Uterus (tissue), 4 donors: Measurements from ENCODE around the gene SIMC1. TPM values are rescaled to one million over a fixed set of nuclear protein-coding genes. Genes with fewer than 3 reads are reported as not detected.

Experiments
- DNase-seq, 2 donors: peaks; one replicate each; pipeline ENCODE4 v3.0.0-alpha.2; 2019 to 2020
- H3K27ac ChIP-seq, 2 donors: fragments of 200-600 bp; sonication (generic); 1 replicate in 1 of 2; 2 replicates in 1 of 2; pipeline ENCODE4 v1.5.1; 2016 to 2018
- H3K27me3 ChIP-seq, 2 donors: fragments of 200-600 bp; sonication (generic); one replicate each; pipeline ENCODE4 v1.5.1; 2018 to 2019; ENCODE audit warnings: control low read depth in 1 of 2
- H3K36me3 ChIP-seq, 2 donors: fragments of 200-600 bp; sonication (generic); one replicate each; pipeline ENCODE4 v1.5.1; 2019; ENCODE audit warnings: control low read depth in 1 of 2
- H3K4me1 ChIP-seq, 2 donors: fragments of 200-600 bp; sonication (generic); one replicate each; pipeline ENCODE4 v1.5.1; 2018 to 2019; ENCODE audit warnings: control low read depth in 1 of 2
- H3K4me3 ChIP-seq, 2 donors: fragments of 200-600 bp; sonication (generic); 1 replicate in 1 of 2; 2 replicates in 1 of 2; pipeline ENCODE4 v1.5.1; 2018 to 2019; ENCODE audit warnings: mild to moderate bottlenecking in 1 of 2
- H3K9me3 ChIP-seq, 2 donors: fragments of 200-600 bp; sonication (generic); one replicate each; pipeline ENCODE4 v1.5.1; 2019; ENCODE audit warnings: control low read depth in 1 of 2
- POLR2A ChIP-seq, 2 donors: fragments of 450-650 bp; IDR thresholded peaks; one replicate each; pipeline ENCODE4 v1.6.1; 2016; ENCODE audit warnings: antibody characterized with exemption in 2 of 2, mild to moderate bottlenecking in 1 of 2, moderate library complexity in 1 of 2
- intact Hi-C: fragments of 100-400 bp; cut with DNase I; formaldehyde crosslinking; loops from one replicate; pipeline ENCODE4 v1.15.1; 2023; ENCODE audit warnings: low total_unique reads
- total RNA-seq, 4 donors: library from RNA; depleted of rRNA in 3 of 4; stranded (reverse); fragments of >200 nt in 3 of 4; gene quantifications; one replicate each; pipeline versions ENCODE4 v1.1.0 to v1.2.4, GENCODE V29; 2014 to 2023
- TF ChIP-seq, protein P1 (sequence below), 4 experiments: fragments of 200-600 bp in 2 of 4; fragments of 450-650 bp in 2 of 4; sonication (generic) in 2 of 4; IDR thresholded peaks; one replicate each; pipeline ENCODE4 v1.5.1; 2016 to 2019; ENCODE audit warnings: antibody characterized with exemption in 4 of 4, mild to moderate bottlenecking in 2 of 4, moderate library complexity in 1 of 4
- donor health status: DM: yes; HTN: yes; CAD: no.

Gene SIMC1
- total RNA-seq, 4 donors from 2014 or later, result 1.5 to 43.0 (median 14.9) TPM

DNA sequence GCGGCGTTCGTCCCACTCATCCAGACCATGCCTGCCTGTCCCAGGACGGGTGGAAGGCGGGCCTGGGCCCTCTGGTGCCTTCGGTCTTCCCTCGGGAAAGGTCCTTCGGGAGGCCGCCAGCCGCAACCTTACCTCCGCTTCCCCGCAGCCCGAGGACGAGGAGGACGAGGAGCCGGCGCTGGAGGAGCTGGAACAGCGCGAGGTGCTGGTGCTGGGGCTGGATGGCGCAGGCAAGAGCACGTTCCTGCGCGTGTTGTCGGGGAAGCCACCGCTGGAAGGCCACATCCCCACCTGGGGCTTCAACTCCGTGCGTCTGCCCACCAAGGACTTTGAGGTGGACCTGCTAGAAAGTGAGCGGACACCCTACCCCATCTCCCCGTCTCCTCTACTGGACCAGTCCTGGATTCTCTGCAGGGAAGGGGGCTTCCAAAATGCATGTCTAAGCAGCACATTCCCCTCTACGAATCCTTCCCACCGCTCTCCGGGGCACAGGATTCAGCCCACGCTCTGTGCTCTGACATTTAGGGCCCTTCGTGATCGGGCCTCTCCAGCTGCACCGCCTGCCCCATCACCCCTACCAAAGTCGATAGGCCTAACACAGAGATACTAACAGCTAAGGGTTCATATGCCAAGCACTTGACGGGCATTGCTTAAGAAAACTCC is 128.1 kb downstream of the SIMC1 start:
- TF ChIP-seq, protein P1, sequence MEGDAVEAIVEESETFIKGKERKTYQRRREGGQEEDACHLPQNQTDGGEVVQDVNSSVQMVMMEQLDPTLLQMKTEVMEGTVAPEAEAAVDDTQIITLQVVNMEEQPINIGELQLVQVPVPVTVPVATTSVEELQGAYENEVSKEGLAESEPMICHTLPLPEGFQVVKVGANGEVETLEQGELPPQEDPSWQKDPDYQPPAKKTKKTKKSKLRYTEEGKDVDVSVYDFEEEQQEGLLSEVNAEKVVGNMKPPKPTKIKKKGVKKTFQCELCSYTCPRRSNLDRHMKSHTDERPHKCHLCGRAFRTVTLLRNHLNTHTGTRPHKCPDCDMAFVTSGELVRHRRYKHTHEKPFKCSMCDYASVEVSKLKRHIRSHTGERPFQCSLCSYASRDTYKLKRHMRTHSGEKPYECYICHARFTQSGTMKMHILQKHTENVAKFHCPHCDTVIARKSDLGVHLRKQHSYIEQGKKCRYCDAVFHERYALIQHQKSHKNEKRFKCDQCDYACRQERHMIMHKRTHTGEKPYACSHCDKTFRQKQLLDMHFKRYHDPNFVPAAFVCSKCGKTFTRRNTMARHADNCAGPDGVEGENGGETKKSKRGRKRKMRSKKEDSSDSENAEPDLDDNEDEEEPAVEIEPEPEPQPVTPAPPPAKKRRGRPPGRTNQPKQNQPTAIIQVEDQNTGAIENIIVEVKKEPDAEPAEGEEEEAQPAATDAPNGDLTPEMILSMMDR (IDR thresholded peaks at IDR 0.05), result no peak
- no peak for TF ChIP-seq POLR2A (IDR thresholded peaks at IDR 0.05)
- DNase-seq, result no peak
- Histone ChIP-seq H3K27ac (peak overlapping the region; percentile 44 to 76), H3K9me3 (no peaks in the 10 kb centered on the region), H3K36me3 (no peaks in the 10 kb centered on the region), H3K4me3 (peak overlapping the region; percentile 34 to 70), H3K4me1 (no peaks in the 10 kb centered on the region), H3K27me3 (no peaks in the 10 kb centered on the region)
- intact Hi-C loops, result no loop called here

DNA sequence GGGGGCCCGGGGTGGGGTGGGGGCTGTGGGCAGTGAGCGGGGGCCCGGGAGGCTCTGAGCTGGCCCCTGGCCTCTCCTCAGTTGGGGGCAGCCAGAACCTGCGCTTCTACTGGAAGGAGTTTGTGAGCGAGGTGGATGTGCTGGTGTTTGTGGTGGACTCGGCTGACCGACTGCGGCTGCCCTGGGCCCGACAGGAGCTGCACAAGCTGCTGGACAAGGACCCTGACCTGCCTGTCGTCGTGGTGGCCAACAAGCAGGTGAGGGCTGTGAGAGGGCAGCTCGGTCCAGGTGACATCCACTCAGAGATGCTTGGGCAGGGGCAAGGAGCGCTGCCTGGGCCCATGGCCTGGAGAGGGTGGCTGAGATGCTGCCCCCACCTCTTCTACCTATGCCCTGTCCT is 130.5 kb downstream of the SIMC1 start:
- Histone ChIP-seq H3K4me3 (no peak overlapping the region), H3K9me3 (no peaks in the 10 kb centered on the region), H3K27me3 (no peaks in the 10 kb centered on the region), H3K4me1 (no peaks in the 10 kb centered on the region), H3K27ac (no peak overlapping the region), H3K36me3 (no peaks in the 10 kb centered on the region)
- no peak for DNase-seq
- no peak for TF ChIP-seq POLR2A (IDR thresholded peaks at IDR 0.05)
- TF ChIP-seq, protein P1 (IDR thresholded peaks at IDR 0.05), result no peak
- intact Hi-C loops, result no loop called here

DNA sequence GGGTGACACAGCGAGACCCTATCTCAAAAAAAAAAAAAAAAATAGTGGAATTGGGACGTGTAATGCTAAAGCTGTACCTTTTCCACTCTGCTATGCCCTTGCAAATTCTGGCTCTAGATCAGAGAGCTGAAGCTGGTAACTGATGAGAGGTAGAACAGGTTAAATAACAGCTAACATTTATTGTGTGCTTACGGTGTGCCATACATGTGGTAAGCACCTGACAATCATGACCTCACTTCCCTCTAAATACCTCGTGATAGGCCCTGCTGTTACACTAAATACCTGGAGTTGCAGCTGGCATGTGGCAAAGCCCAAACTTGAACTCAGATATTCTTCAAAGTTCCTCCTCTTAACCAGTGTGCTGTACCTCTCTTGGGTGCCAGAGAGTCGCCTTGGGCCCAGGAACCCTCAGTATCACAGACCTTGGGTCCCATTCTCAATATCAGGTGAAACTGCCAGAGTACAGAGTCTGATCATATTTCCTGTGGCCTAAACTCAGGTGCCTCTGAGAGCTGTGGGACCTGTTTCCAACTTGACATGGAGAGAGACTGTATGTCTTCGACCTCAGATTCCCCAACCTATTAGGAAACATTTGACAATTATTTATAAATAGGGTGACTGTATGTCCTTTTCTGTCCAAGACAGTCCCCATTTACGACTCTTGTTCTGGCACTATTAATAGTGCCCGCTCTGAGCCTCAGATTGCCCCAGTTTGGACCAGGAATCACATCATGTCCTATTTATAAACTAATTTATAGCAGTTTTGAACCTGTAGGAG is 131.9 kb downstream of the SIMC1 start:
- no peak for TF ChIP-seq POLR2A (IDR thresholded peaks at IDR 0.05)
- TF ChIP-seq, protein P1 (IDR thresholded peaks at IDR 0.05), result no peak
- intact Hi-C loops, result no loop called here
- no peaks in the 10 kb centered on the region for H3K36me3 ChIP-seq

DNA sequence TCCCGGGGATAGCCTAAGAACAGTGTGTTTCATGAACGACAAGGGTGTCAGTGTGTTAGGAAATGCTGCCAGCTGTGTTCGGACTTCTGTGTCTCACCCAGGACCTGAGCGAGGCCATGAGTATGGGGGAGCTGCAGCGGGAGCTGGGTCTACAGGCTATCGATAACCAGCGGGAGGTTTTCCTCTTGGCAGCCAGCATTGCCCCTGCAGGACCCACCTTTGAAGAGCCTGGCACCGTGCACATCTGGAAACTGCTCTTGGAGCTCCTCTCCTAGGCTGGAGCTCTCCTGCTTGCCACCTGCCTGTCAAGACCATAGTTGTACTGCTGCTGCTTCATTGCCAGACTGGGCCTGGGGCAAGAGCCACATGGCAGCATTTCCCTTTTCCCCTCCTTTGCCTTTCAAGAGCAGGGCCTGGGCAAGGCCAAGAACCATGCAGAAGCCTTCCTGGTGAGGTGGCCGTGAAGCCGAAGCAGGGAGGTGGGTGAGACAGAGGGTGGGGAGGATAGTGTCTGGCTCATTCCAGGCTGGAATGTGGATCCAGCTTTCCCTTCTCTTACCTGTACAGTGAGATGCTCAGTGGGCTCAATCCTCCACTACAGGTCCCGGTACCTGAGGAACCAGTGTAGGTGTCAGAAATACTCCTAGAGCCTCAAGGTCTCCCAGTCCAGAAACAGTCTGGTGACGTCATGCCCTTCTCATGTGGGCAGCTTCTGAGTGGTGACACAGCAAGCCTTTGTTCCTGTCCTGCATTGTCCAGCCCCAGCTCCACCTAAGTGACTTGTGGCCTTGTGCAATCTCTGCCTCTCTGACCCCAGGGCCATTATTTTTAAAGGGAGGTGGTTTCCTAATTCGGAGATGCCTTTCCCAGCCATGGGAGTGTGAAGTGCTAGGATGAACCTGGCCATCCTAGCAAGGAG is 133.7 kb downstream of the SIMC1 start:
- no peak overlapping the region for H3K27ac ChIP-seq
- intact Hi-C loops, result no loop called here
- H3K4me3 ChIP-seq, result no peak overlapping the region
- no peaks in the 10 kb centered on the region for H3K4me1 ChIP-seq
- TF ChIP-seq, protein P1 (IDR thresholded peaks at IDR 0.05), result no peak
- no peak for TF ChIP-seq POLR2A (IDR thresholded peaks at IDR 0.05)
- H3K9me3 ChIP-seq, result no peaks in the 10 kb centered on the region
- H3K27me3 ChIP-seq, result no peaks in the 10 kb centered on the region
- no peak for DNase-seq
- H3K36me3 ChIP-seq, result no peaks in the 10 kb centered on the region

More for the DNA sequence above, 131.9 kb downstream of the SIMC1 start:
- Histone ChIP-seq H3K4me1 (no peaks in the 10 kb centered on the region), H3K9me3 (no peaks in the 10 kb centered on the region), H3K27ac (no peak overlapping the region), H3K27me3 (no peaks in the 10 kb centered on the region), H3K4me3 (no peak overlapping the region)
- DNase-seq, result no peak
